ENCODE results near the gene SMNDC1.

Gene SMNDC1

DNA sequence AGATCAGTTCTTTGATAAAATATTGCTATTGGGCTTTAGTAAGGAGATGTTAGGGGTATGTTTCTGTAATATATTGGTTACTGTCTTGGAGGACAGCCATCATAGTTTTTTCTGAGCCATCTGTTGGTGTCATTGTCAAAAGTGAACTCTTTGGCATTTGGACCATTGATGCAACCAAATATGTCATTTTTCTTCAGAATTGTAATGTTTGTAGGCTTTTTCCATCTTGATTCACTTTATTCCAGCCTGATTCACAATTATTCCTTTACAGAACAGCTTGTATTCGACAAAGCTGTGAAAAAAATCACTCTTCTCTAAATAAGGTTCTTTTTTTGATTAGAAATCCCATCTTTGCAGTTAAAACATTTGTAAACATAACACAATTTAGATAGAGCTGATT lies 37.4 kb downstream of the SMNDC1 start:
- Histone ChIP-seq H3K9me3 (ENCODE audit: insufficient read depth, low read length) (no peaks in the 10 kb centered on the region), H4K20me1 (ENCODE audit: low read depth, low read length) (no peaks in the 10 kb centered on the region), H3K27ac (ENCODE audit: low read depth, low read length) (no peak overlapping the region), H3K9me2 (replicated peaks; ENCODE audit: insufficient read depth, low read length) (no peaks in the 10 kb centered on the region), H3K9ac (ENCODE audit: low read length) (no peak overlapping the region), H3K4me2 (ENCODE audit: low read depth, low read length, poor library complexity, severe bottlenecking) (no peak overlapping the region), H3K27me3 (ENCODE audit: low read length) (no peaks in the 10 kb centered on the region), H3K36me3 (ENCODE audit: low read length) (no peaks in the 10 kb centered on the region), H3K4me3 (ENCODE audit: insufficient read depth, low read length, poor library complexity, severe bottlenecking) (no peak overlapping the region), H2AFZ (ENCODE audit: low read depth, low read length, severe bottlenecking) (no peak overlapping the region), H3F3A (ENCODE audit: insufficient read depth) (no peaks in the 10 kb centered on the region), H3K79me2 (ENCODE audit: insufficient read depth, low read length) (no peaks in the 10 kb centered on the region)
- TF ChIP-seq, protein P1, sequence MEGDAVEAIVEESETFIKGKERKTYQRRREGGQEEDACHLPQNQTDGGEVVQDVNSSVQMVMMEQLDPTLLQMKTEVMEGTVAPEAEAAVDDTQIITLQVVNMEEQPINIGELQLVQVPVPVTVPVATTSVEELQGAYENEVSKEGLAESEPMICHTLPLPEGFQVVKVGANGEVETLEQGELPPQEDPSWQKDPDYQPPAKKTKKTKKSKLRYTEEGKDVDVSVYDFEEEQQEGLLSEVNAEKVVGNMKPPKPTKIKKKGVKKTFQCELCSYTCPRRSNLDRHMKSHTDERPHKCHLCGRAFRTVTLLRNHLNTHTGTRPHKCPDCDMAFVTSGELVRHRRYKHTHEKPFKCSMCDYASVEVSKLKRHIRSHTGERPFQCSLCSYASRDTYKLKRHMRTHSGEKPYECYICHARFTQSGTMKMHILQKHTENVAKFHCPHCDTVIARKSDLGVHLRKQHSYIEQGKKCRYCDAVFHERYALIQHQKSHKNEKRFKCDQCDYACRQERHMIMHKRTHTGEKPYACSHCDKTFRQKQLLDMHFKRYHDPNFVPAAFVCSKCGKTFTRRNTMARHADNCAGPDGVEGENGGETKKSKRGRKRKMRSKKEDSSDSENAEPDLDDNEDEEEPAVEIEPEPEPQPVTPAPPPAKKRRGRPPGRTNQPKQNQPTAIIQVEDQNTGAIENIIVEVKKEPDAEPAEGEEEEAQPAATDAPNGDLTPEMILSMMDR (IDR thresholded peaks at IDR 0.05; ENCODE audit: insufficient read depth, low read length, poor library complexity, severe bottlenecking): no peak
- no peak for TF ChIP-seq EZH2phosphoT487 (conservative IDR thresholded peaks at IDR 0.05; ENCODE audit: low read length)

DNA sequence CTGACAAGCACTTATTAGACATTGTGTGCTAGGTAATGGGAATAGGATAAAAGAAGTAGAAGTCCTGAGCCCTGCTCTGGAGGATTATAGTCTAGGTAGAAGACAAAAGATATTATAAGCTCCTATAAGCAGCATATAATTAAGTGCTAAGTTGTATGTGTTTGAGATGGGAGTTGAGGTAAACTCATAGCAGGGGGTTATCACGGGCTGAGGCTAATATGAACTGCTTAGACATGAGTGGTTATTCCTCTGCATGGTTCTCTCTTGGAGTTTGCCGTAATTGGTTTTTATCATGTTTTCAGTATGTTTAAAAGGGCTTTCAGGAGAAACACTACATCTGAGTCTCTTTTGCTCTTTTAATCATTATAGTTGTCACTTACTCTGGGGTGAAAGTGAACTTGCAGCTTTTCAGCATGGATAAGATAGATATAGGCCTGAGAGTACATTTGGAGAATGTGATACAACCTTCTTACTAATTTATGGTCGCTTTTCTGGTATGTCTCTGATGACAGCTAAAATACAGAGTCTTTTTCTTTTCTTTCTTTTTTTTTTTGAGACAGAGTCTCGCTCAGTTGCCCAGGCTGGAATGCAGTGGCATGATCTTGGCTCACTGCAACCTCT lies 39.0 kb downstream of the SMNDC1 start:
- Histone ChIP-seq H3K4me3 (ENCODE audit: insufficient read depth, low read length, poor library complexity, severe bottlenecking) (no peak overlapping the region), H3K9me2 (replicated peaks; ENCODE audit: insufficient read depth, low read length) (no peaks in the 10 kb centered on the region), H3K36me3 (ENCODE audit: low read length) (no peaks in the 10 kb centered on the region), H2AFZ (ENCODE audit: low read depth, low read length, severe bottlenecking) (no peak overlapping the region), H3K9ac (ENCODE audit: low read length) (no peak overlapping the region), H3F3A (ENCODE audit: insufficient read depth) (no peaks in the 10 kb centered on the region), H3K27me3 (ENCODE audit: low read length) (no peaks in the 10 kb centered on the region), H4K20me1 (ENCODE audit: low read depth, low read length) (no peaks in the 10 kb centered on the region), H3K79me2 (ENCODE audit: insufficient read depth, low read length) (no peaks in the 10 kb centered on the region), H3K4me2 (ENCODE audit: low read depth, low read length, poor library complexity, severe bottlenecking) (no peak overlapping the region), H3K9me3 (ENCODE audit: insufficient read depth, low read length) (no peaks in the 10 kb centered on the region), H3K27ac (ENCODE audit: low read depth, low read length) (no peak overlapping the region)
- TF ChIP-seq, protein P1 (IDR thresholded peaks at IDR 0.05; ENCODE audit: insufficient read depth, low read length, poor library complexity, severe bottlenecking): no peak
- no peak for TF ChIP-seq EZH2phosphoT487 (conservative IDR thresholded peaks at IDR 0.05; ENCODE audit: low read length)

DNA sequence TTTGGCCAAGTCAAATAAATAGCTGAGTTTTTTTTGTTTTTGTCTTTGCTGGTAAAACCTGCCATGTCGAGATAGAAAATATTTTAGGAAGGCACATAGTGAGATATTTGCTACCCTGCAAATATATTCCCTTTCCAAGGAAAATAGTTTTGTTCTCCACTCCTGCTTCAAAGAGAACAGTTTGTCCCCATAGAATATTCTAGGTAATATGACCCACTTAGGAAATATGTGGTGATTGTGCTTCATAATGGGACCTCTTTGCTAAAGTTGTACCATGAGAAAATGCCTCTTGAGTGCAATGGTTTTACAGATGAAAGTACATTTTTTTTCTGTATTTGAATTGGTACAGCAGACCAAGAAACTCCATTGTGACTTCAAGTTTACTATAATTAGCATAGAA lies 41.6 kb downstream of the SMNDC1 start:
- H3K27me3 ChIP-seq (ENCODE audit: low read length): no peaks in the 10 kb centered on the region

More for the DNA sequence above, 41.6 kb downstream of the SMNDC1 start:
- TF ChIP-seq, protein P1 (IDR thresholded peaks at IDR 0.05; ENCODE audit: insufficient read depth, low read length, poor library complexity, severe bottlenecking): no peak
- TF ChIP-seq EZH2phosphoT487 (conservative IDR thresholded peaks at IDR 0.05; ENCODE audit: low read length): no peak
- 0 out of 2 replicates have a peak, but pooled peaks cover 4% of the 10 kb centered on the region for H3F3A ChIP-seq (ENCODE audit: insufficient read depth)
- H3K4me2 ChIP-seq (ENCODE audit: low read depth, low read length, poor library complexity, severe bottlenecking): no peak overlapping the region
- H3K79me2 ChIP-seq (ENCODE audit: insufficient read depth, low read length): no peaks in the 10 kb centered on the region
- no peaks in the 10 kb centered on the region for H3K9me2 ChIP-seq (replicated peaks; ENCODE audit: insufficient read depth, low read length)
- no peak overlapping the region for H3K9ac ChIP-seq (ENCODE audit: low read length)
- no peaks in the 10 kb centered on the region for H3K36me3 ChIP-seq (ENCODE audit: low read length)
- H2AFZ ChIP-seq (ENCODE audit: low read depth, low read length, severe bottlenecking): no peak overlapping the region
- no peak overlapping the region for H3K27ac ChIP-seq (ENCODE audit: low read depth, low read length)
- no peaks in the 10 kb centered on the region for H3K9me3 ChIP-seq (ENCODE audit: insufficient read depth, low read length)
- no peaks in the 10 kb centered on the region; the same call in 1 of the 2 replicates for H4K20me1 ChIP-seq (ENCODE audit: low read depth, low read length)
- H3K4me3 ChIP-seq (ENCODE audit: insufficient read depth, low read length, poor library complexity, severe bottlenecking): no peak overlapping the region
